Right lobe of liver (tissue), 4 donors: Measurements from ENCODE around the gene LOXL4.

Experiments
- CTCF ChIP-seq, 4 donors: fragments of 200-600 bp in 3 of 4; fragments of 450-650 bp in 1 of 4; IDR thresholded peaks; one replicate each; pipeline versions ENCODE4 v1.5.1 to v1.8.0; 2016 to 2022; ENCODE audit warnings: antibody characterized with exemption in 4 of 4, mild to moderate bottlenecking in 2 of 4
- POLR2A ChIP-seq: fragments of 450-650 bp; IDR thresholded peaks from one replicate; pipeline ENCODE4 v1.6.1; 2017; ENCODE audit warnings: antibody characterized with exemption, mild to moderate bottlenecking
- donor health status: DM: no; HTN: no; CAD: no.
- donor health status: DM: no; HTN: no; CAD: no.
- donor health status: DM: no; HTN: yes; CAD: no.

- TF ChIP-seq CTCF (IDR thresholded peaks at IDR 0.05) (no peak), POLR2A (peak; percentile 68)
Observed at GRCh38 chr10:98267894-98268693, at the start of gene LOXL4.
